GM12865 (cell line): ENCODE results near the gene MUC21.
A peak's percentile ranks its signal among the peaks of the same experiment; 100 is the strongest.

Source experiments
- DNase-seq: peaks from one replicate; pipeline ENCODE4 v3.0.0; 2010; ENCODE audit warnings: low read depth
- H3K4me3 ChIP-seq: 2 replicates; pipeline ENCODE4 v1.5.1; 2011; ENCODE audit warnings: mild to moderate bottlenecking, low read depth, low read length, control low read depth
- TF ChIP-seq, protein P1 (sequence below): IDR thresholded peaks from 2 replicates; pipeline ENCODE4 v1.5.1; 2011; ENCODE audit warnings: low read length, control low read depth, low read depth, inconsistent platforms; ENCODE audit not compliant: insufficient read depth; ENCODE audit errors: missing control alignments

MUC21 gene

DNA sequence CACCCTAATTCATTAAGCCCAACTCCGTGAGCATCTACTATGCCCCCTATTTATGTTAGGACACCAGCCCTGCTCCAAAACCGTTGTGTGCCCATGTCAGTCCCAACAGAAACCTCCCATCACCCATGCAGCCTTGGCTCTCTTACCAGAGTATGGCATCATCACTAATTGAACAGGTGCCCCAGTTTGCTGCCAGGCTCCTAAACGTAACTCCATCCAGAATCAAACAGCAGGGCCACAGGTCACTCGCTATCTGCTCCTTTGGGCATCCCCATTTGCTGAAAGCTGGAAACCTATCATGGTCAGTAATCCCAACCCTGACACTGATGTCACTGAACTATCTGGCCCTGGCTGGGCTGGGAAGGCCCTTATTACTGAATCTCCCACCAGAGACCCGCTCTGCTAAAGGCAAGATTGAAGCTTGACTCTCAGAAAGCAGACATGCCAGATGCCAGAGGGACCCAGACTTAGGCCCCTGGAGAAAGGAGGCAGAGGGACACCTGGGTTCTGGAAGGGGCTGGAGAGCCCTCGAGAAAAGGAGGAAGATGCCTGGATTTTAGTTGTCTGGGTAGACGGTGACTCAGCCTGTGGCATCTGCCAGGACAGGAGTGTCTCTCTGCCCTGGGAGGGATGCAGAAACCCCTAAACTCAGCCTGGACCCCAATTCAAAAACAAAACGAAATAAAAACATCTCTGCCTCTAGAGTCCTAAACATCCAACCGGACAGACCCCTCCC lies 28.7 kb upstream of the MUC21 start:
- no peak for DNase-seq
- TF ChIP-seq, protein P1, sequence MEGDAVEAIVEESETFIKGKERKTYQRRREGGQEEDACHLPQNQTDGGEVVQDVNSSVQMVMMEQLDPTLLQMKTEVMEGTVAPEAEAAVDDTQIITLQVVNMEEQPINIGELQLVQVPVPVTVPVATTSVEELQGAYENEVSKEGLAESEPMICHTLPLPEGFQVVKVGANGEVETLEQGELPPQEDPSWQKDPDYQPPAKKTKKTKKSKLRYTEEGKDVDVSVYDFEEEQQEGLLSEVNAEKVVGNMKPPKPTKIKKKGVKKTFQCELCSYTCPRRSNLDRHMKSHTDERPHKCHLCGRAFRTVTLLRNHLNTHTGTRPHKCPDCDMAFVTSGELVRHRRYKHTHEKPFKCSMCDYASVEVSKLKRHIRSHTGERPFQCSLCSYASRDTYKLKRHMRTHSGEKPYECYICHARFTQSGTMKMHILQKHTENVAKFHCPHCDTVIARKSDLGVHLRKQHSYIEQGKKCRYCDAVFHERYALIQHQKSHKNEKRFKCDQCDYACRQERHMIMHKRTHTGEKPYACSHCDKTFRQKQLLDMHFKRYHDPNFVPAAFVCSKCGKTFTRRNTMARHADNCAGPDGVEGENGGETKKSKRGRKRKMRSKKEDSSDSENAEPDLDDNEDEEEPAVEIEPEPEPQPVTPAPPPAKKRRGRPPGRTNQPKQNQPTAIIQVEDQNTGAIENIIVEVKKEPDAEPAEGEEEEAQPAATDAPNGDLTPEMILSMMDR = no peak
- H3K4me3 ChIP-seq = peak overlapping the region; percentile 64

DNA sequence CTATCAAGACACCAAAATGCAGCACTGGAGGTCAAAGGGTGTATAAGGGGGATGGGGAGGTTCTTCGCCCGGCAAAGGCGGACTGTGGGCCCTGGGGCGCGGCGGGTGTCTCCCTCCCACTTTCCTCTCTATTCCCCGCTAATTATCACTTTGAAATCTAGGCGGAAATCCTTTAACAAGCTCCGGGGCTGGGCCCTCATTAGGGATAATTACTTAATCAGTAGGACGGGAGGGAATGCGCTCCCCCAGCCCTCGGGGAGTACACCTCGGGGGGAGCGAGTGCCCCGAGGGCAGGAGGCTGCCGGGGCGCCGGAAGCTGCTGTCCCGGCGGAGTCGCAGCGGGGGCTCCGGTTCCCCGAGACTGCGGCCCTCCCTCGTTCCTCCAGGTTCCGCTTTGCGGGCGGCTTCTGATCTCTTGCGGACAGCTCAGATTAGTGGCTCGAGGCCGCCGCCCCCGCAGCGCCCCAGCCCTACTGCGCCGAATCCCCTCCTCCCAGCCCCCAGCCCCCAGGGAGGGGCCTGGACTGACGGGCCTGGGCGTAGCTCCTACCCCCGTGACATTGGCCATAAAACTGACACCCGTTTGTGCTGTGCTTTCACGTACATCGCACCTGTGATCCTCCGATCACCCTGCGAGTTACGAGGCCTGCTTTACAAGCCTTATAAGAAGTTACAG lies 28.0 kb upstream of the MUC21 start:
- TF ChIP-seq, protein P1 = no peak
- peak overlapping the region; percentile 64 for H3K4me3 ChIP-seq
- DNase-seq = peak; percentile 83

DNA sequence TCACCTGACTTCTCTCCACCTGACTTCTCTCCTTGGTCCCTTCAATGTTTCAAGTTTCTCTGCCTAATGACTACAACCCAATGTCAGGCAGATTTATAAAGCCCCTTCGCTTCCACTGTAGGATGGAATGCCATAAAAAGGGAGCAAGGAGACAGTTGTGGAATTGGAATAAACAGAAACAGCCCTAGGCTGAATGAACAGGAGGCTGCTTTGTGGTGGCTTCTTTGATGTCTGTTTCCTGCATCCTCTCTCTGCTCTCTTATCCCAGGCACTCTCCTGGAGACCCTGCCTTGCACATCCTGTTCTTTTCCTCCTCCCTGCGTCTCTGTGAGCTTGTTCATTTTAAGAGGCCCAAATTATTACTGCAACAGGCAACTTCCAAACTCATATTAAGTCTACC lies 25.8 kb upstream of the MUC21 start:
- TF ChIP-seq, protein P1 = no peak
- H3K4me3 ChIP-seq = no peak overlapping the region
- DNase-seq = no peak

DNA sequence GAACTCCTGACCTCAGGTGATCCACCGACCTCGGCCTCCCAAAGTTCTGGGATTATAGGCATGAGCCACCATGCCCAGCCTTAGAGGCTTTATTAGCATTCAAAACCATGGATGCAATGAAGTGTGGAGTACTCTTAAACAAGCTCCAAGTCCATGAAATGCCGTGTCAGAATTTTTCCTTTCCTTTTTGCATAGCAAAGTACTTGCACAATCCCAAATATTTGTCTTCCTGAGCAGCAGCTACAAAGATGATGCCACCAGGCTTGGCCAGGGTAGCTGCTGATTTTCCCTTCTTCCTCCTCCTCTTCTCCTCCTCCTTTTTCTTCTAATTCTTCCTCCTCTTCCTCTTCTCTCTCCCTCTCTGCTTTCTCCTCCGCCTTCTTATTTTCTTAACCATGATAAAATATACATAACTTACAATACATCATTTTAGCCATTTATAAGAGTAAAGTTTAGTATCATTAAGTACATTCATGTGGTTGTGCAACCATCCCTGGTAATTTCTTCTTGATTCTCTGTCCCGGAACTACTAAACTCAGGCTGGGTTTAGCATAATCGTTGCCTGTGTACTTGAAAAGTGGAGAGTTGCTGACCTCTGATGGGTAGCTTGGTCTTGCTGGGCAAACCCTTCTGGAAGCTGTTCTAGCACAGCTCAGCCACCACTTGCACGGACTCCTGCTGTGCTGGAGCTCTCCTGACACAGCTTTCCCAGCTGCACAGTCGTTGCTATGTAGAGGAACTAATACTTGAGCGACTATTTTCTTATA lies 22.4 kb upstream of the MUC21 start:
- DNase-seq = no peak
- TF ChIP-seq, protein P1 = no peak
- no peak overlapping the region for H3K4me3 ChIP-seq

DNA sequence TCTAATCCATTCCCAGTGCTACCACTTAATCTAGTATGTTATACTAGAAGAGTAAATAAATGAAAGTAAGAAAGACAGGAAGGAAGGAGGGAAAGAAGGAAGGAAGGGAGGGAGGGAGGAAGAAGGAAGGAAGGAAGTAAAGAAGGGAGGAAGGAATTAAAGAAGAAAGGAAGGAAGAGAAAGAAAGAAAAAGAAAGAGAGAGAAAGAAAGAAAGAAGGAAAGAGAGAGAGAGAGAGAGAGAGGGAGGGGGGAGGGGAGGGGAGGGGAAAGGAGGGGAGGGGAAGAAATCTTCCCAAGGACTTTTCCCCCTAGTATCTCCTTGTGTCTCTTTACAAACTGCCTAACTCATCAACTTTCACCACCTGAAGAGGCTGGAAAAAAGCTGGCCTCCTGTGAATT lies 20.8 kb upstream of the MUC21 start:
- TF ChIP-seq, protein P1 = no peak
- no peak overlapping the region for H3K4me3 ChIP-seq
- DNase-seq = no peak

DNA sequence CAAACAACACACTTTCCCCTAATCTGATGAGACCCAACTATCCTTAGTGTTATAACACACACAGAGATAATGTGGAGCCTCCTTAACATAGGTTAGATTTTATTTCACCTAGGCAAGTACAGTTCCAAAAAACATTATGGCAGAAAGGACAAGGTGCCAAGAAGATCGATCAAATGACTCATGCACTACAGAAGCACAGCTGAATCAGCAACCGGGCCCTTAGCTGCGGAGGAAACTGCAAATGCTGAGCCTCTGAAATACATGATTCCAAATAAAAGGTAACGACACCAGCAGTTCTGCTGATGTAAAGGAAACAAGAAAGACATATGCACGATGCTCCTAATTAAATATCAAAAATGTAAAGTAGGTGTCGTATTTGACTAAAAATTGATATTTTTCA lies 19.9 kb upstream of the MUC21 start:
- TF ChIP-seq, protein P1 = no peak
- no peak for DNase-seq

More for the DNA sequence above, 19.9 kb upstream of the MUC21 start:
- H3K4me3 ChIP-seq = no peak overlapping the region
